Fibroblast of gingiva (primary cell): Measurements from ENCODE around the gene OCA2.

Experiments
- DNase-seq: peaks from one replicate; pipeline ENCODE4 v3.0.0-alpha.2; 2011; ENCODE audit warnings: low read depth

Gene OCA2

DNA sequence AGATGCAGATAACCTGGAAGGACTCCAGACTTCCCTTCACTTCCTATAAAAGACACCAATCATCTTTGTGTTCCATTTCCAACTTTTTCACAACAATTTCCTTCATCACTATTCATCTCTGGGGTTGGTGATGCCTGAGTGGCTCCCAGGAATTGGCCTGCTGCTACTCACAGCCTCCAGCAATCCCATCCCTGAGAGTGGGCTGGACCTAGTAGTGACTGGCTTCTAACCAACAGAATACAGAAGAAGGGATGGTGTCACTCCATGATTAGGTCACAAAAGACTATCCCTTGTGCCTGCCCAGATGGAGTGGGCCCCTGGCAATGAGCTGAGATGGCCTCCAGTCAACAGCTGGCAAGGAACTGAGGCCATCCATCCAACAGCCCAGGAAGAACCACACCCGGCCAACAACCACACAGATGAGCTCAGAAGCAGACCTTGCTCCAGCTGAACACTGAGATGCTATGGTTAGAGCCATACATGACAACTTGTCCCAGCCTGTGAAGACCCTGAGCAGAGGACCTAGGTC is 20.9 kb downstream of the OCA2 start:
- no peak for DNase-seq

DNA sequence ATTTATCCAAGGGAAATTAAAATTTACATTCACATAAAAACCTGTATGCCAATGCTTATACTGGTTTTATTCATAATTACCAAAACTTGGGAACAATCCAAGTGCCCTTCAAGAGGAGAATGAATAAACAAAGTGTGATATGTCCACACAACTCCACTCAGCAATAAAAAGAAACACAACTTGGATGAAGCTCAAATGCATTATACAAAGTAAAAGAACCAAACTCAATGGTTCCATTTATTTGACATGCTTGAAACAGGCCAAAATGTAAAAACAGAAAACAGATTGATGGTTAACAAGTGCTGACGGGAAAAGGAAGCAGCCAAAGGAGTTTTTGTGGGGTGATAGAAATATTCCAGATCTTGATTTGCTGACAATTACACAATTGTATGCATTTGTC is 23.5 kb downstream of the OCA2 start:
- DNase-seq: no peak

DNA sequence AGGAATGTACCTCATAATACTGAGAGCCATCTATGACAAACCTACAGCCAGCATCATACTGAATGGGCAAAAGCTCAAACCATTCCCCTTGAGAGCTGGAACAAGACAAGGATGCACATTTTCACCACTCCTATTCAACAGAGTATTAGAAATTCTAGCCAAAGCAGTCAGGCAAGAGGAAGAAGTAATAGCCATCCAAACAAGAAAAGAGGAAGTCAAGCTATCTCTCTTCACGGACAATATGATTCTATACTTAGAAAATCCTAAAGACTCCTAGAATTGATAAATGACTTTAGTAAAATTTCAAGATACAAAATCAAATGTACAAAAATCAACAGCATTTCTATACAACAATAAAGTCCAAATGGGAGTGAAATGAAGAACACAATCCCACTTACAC is 30.2 kb downstream of the OCA2 start:
- no peak for DNase-seq

DNA sequence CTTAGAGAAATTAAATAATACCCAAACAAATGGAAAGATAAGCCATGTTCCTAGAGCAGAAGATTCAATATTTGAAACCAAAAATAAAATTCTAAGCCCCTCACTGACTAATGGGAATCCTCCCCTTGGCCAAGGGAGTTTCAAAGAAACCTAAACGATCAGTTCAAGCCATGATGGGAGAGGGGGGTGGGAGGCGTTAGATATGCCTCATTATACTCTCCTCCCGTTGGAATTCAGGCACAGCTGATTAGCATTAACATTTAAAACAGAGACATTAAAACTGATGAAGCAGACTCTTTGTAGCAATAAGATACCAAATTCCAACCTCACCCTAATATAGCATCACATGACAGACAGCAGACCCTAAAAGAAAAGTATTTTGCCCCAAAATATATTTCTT is 32.9 kb downstream of the OCA2 start:
- DNase-seq: no peak

DNA sequence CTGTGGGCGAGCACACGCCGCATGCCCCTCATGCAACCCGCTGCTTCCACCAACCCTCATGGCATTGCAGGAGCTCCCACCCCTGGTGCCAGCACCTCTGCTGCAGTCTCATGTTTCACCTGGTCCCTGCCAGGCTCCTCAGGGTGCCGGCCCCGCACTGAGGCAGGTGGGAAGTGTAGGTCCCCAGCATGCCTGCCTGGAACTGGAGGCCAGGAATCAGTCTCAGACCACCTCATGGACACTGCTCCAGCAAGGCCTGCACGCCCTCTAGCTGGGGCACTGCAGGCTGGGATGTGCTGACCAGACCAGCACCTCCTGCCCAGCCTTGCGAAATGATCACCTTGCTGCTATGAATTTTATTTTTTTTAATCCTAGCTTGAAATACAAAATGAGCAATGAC is 39.1 kb downstream of the OCA2 start:
- no peak for DNase-seq

DNA sequence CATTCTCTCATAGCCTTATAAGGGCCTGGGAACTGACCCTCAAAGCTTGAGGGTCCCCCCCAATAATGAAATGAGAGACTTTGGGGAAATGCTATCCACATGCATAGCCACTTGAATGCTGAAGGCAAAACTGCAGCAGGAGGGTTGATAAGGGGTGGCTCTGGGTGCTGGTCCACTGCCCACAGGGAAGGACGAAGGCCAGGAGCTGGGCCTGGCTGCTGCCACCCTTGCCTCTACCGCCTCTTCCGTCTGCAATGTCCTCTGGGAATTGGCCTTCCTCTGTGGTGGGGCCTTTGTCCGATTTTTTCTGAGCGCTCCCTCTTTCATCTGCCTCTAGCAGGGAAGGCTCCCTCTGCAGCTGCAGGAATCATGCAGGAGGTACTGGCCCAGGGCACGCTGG is 41.0 kb downstream of the OCA2 start:
- no peak for DNase-seq

DNA sequence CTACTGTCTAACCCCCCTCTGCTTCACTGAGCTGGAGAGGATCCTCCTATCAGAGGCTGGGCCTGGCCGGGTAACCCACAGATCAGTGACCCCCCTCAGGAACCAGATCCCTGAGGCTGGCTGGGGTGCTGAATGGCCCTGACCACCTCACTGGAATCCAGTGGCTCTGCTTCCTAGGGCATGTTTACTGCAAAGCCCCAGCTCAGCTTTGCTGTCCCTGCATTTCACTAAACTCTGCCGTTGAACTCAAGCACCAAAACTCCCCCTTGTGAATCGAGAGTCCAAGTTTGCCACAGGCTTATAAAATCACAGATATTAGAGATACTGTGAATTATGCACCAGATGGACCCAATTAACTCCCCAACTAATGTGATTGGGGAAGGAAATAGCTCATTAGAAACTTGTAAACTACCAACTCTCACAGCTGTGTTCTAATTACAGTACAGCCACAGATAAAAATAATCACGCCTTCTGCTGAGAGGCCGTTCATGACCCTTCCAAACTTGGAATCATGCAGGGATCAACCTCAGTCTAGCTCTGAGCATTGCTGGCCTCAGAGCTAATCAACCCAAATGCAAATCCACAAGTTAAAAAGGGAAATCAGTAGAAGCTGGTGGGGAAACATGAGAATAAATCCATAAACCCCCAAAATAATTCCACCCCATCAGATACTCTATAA is 47.0 kb downstream of the OCA2 start:
- DNase-seq: no peak

DNA sequence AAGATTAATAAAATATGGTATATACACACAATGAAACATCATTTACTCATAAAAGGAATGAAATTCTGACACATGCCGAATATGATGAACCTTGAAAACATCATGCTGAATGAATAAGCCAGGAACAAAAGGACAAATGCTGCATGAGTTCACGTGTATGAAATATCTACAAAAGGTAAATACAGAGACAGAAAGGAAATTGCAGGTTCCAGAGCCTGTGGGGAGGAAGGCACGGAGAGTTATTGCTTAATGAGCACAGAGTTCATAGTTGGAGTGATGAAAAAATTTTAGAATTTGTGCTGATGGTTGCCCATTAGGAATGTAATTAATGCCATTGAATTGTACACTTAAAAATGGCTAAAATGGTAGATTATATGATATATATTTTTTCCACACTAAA is 49.5 kb downstream of the OCA2 start:
- no peak for DNase-seq

DNA sequence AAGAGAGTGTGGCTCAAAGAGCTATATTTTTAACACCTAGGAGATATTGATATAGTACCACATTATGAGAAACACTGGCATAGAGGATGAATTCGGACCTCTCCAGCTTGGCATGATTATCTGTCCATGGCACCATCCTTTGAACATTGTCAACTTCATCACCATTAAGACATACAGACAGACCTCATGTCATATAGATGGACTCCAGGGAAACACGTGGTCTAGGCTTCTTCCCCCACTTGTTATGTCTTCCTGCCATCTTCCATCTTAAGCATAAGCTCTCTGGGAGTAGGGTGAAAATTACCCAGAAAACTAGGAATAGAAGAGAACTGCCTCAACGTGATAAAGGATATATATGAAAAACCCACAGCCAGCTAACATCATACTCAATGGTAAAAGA is 51.8 kb downstream of the OCA2 start:
- DNase-seq: no peak

DNA sequence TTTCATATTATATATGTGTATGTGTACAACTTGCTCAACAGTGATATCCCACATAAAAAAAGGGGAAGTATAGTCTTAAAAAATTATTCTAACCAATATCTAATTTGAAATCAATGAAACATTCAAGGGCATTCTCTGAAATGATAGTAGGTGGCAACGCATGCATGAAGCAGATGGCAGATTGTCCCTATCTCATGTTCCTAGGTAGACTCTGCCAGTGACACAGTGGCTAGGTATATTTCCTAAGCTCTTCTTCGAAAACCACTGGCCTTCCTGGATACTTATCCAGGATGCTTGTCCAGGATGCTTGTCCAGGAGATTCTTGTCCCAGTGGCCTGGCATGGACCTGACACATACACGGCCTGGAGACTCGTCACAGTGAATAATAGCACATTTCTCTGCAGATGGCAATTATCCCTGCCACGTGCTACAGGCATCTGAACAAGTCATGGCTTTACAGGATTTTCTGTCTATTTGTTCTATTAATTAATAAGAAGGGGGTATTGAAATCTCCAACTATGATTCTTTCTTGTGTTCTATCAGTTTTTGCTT is 54.9 kb downstream of the OCA2 start:
- no peak for DNase-seq

DNA sequence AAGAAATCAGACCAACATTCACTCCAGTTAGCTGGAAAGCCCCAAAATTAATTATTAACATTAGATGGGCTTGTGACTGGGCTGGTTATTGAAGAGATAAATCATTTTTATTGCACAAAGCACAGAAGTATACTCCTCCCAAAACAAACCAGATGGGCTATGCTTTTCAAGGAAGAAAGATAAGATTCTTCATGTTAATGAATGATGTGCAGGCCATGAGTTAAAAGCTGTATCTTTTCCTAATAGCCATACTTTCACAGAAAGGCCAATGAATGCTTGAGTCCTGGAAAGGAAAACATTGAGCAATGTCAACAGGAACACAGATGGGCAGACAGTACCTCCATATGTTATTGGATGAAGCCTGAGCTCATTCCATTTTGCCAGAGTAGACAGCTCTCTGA is 55.4 kb downstream of the OCA2 start:
- no peak for DNase-seq

DNA sequence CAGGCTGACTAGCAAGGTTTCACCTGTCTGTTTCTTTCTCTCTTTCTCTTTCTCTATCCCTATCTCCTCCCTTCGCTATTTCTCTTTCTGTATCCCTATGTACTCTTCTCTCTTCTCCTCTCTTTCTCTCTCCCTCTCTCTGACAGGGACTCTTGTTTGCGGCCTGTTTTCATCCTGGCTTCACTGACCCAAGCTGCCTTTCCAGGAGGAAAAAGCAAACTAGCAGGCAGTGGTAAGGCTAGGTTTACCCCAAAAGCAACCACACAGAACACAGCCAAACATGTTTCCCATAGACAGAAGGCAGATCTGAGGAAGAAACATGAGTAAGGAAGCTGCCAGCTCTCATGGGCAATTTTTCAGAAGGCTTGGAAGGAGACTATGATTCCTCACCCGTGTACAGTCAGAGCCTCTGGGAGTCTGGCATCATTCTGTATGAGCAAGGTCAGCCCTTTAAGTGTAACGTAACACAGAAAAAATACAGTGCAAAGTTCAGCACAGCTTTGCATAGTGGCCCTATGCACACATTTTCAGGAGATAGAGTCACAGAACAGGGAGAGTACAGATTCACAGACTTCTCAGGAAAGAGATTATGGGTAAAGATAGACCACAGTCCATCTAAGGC is 61.0 kb downstream of the OCA2 start:
- DNase-seq: no peak

DNA sequence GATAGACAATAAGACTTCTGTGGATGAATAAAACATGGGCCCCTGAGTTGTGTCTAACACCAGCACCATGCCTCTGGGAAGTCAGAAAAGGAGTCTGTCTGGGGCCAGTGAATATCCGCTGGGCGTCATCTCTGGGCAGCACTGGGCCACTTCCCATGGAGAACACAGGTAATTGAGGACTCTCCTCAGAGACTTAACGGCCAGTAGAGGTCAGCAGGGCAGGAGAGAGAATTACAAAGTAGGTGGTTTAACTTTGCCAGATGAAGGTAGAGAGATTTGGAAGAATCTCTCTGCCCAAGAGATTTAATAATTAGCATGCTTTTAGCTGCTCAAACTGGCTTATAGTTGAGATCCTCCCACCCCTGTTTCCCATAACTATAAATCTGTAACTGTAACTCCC is 65.7 kb downstream of the OCA2 start:
- DNase-seq: no peak

DNA sequence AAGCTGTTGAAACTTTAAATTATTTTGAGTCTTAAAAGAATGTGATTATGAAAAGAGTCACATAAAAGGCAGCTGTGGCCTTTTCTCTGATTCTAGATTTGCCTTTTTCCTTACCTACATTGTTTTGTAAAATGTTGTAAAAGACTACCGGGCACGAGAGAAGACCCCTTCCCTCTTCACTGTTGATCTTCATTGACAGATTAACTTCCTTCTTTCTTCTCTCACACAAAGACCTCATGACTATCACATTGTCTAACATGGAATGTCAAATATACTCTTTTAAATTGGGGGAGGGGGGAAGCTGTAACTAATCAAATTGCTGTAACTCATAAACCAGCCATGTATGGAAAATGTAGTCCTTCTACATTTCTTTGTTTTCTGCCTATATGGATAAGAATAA is 68.3 kb downstream of the OCA2 start:
- DNase-seq: no peak

DNA sequence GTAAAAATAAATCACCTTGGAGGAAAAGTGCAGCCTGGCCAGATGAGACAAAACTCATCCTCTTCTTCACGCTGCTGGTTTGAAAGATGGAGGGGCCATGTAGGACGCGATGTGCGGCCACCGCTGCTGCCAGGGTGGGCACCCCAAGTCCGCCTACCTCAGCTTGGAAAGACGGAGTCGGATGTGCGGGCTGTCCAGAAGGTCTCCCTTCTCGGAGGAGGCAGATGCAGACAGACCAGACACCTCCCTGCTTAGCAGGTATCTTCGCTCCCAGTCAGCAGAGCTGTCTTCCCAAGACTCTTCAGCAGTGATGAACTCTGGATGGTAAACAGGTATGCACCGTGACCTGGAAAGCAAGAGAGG is 71.4 kb downstream of the OCA2 start:
- DNase-seq: no peak

DNA sequence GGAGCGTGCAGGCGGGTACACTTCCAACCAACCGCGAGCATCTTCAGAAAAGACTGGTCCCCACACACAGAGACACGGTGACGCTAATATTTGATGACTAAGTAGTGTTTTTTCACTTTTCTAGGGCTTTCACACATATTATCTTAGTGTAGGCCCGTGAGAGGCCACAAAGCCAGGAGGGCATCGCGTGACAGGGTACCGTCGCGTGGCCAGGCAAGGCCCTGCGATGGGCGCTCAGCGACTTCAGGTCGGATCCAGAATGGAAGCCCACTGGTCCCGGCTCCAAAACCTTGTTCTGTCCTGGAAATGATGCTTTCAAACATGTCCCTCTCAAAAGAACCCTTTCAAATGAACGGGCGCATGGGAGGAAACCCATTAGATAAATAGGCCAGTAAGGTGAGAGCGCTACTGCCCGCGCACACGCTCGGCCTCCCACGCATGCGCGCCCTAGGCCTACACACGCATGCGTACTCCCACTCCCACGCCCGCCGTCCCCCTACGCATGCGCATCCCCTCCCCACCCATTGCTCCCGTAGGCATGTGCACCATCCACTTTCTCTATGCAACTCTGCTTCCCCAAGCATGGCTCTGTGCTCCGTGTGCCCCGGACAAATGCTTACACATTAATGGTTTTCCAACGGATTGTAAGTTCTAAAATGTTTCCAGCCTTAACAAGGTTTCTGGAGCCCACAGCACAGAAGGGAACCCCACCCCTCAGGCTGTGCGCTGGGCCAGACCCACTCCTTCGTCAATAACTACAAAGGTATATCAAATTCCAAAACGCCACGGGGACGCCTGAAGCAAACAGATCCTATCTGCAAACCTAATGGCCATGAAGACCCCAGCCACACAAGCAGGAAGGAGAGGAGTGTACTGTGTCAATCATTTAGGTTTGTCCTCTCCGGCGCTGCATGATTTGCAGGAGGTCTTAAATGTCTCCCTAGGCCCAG is 72.1 kb downstream of the OCA2 start:
- no peak for DNase-seq

DNA sequence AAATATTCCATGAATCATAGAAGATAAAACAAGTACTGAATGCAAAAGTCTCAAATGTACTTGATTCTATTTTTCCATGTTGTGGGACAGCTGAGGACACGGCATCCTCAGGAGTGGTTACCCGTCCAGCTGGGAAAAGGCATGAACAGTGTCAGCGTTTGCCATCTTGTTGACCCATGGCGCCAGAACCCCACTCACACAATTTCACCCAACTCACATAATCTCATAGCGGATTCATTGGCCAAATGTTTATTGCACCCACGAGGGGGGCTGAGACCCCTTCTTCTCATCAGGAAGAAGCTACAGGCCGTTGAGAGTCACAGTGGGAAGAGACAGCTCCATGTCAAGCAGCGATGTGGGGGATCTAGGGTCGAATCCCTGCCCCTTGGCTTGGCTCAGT is 72.9 kb downstream of the OCA2 start:
- DNase-seq: no peak

DNA sequence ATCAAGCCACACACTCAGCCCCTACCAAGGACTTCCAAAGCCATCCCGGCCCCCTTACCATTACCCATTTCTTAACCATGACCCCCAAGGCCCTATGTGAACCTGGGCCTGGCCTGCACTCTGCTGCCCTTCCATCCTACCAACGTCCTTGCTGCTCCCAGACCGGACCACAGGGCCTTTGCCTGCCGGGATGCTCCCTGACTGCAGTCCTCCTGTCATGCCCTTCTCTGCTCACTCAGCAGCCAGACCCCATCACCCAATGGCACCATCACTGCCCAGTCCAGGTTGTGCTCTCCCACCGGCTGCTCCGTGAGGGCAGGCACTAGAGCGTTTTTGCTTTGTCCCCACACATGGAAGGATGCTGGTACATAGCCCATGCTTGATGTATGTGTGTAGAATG is 73.7 kb downstream of the OCA2 start:
- DNase-seq: no peak

DNA sequence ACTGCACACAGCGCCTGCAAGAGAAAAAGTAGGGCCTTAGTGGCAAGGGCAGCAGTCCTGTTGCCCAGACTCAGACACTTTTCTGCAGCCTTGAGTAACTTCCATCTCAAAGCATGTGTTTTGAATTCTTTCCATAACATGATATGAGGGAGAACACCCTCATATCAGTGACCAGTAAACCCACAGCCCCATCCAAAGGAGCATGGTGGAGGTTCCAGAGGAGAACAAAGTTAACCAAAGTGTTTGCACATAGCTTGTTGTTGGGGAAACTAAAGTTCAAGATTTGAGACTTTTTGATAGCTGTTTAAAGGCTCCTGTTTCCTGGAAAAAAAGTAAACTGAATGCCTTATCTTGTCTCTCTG is 74.2 kb downstream of the OCA2 start:
- no peak for DNase-seq

DNA sequence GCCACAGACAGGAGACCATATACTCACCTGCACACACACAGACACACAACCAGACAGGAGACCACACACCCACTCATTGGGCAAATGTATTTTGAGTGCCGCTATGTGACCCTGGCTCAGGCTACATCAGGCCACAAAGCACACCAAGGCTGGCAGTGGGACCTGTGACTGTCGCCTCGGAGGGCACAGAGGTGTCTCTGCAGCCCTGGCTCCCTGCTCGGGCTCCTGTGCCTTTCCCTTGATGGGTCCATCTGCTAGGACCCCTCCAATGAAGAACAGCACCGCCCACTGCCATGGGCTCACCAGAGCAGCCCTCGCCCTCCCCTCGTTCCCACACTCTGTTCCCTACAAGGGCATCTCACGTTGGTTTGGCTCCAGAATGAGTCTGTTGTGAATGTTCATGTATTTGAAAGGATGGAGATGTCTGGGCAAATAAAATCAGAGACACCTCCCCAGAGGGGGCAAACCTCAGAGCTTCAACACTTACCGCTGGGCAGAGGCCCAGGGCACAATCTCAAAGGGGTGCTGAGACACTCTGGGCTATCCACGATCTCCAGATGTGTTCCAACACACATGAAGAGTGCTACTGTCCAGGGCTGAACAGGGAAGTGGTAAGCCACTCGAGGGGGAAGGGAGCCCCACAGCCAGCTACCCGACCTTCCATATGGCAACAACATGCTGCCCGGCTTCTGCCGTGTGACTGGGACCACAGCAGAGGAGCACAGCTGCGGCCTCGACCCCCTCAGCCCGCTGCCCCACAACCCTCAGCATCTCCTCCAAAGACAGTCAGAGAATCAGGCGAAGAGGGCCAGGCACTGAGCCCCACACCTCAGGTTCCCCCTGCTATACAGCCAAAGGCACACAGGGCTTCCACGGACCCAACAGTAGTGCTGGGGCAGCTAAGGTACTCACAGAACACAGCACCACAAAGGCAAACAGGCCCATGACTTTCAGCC is 74.9 kb downstream of the OCA2 start:
- no peak for DNase-seq

DNA sequence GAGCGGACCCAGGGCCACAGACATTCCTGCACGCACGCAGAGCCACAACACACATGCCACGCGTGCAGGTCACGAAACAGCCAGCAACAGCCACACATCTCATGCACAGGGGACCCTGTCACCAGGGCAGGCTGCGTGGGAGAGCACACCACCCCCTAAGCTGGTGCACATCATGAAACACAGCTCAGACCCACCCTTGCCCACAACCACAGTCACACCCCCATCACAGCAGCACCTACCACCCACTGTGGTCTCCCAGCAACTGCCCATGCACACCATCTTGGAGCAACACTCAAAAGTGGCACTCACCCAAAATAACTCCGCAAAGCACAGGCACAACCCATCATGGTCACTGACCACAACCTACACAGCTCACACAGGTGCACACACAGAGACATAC is 75.7 kb downstream of the OCA2 start:
- no peak for DNase-seq

DNA sequence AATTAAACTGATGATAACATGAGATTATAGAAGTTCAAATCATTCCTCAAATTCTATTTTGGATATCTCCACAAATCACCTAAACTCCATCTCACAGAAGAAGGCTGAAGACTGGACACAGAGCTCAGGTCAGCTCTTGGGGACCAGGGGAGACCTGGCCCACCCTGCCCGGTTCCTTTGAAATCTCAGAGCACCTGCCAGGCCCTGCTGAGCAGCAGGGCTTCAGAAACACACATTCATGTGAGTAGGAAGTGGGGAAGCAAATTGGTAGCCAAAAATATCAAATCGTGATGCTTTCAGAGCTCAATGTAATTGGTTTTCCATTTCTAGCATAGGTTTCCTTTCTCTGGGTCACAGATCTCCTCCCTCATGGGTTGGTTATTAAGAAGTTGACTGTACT is 76.2 kb downstream of the OCA2 start:
- no peak for DNase-seq
